Central memory CD4-positive, alpha-beta T cell (primary cell): ENCODE results near the gene PPARD.

ENCODE experiments used
- DNase-seq: peaks from one replicate; pipeline ENCODE4 v3.0.0; 2022

Gene PPARD

DNA sequence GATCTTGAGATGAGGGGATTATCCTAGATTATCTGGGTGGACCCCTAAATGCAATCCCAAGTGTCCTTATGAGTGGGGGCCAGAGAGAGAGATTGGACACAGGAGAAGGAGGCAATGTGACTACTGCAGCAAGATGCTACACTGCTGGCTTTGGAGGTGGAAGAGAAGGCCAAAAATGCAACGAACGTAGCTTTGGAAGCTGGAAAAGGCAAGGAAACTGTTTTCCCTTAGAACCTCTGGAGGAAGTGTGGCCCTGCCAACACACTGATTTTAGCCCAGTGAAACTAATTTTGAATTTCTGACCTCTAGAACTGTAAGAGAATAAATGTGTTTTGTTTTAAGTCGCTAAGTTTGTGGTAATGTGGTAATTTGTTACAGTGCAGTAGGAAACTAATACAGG lies 15.7 kb downstream of the PPARD start:
- DNase-seq, result no peak

- DNase-seq, result no peak
These were observed 17.0 kb downstream of the PPARD start for GRCh38 chr6:35359346-35359743.

- no peak for DNase-seq
These were observed 17.5 kb downstream of the PPARD start for GRCh38 chr6:35359744-35360348.

- DNase-seq, result no peak
These were observed 18.2 kb downstream of the PPARD start for GRCh38 chr6:35360349-35361138.

DNA sequence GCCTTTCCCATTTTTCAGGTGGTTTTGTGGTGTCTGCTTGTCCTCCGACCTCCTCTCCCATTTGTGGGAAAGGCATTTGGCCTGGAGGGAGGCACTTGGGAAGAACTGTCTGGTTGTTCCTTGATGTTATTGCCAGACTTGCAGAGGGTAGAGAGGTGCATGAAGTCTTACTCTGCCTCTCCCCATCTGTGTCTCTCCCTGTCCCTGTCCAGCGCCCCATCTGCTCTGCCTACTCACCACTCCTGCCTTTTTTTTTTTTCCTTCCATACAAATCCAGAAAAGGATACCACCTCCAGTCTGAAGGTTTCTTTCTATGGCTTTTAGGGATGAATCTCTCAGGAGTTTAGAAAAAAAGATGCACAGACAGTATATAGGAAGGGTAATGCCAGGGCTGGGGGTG lies 19.8 kb downstream of the PPARD start:
- no peak for DNase-seq

GRCh38 chr6:35363293-35363750 lies 21.0 kb downstream of the PPARD start:
- no peak for DNase-seq

GRCh38 chr6:35365594-35366203 lies 23.3 kb downstream of the PPARD start:
- no peak for DNase-seq

- DNase-seq, result no peak
These were observed 23.8 kb downstream of the PPARD start for GRCh38 chr6:35366204-35366596.

DNA sequence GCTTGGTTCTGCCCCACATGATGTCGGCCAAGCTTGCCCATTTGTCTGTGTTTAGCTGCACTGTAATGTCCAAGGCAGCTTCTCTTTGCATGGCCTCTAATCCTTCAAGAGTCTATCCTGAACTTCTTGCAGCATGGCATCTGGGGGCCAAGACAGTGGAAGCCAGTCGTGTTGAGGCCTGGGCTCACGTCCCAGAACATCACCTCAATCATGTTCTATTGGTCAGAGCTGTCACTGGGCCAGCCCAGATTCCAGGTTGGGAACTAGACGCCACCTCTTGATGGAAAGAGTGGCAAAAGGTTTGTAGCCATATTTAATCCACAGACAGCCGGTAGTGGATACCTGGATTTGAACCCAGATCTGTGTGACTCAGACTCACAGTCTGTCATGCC lies 25.3 kb downstream of the PPARD start:
- DNase-seq, result no peak

- no peak for DNase-seq
These were observed 25.9 kb downstream of the PPARD start for GRCh38 chr6:35368038-35368887.

DNA sequence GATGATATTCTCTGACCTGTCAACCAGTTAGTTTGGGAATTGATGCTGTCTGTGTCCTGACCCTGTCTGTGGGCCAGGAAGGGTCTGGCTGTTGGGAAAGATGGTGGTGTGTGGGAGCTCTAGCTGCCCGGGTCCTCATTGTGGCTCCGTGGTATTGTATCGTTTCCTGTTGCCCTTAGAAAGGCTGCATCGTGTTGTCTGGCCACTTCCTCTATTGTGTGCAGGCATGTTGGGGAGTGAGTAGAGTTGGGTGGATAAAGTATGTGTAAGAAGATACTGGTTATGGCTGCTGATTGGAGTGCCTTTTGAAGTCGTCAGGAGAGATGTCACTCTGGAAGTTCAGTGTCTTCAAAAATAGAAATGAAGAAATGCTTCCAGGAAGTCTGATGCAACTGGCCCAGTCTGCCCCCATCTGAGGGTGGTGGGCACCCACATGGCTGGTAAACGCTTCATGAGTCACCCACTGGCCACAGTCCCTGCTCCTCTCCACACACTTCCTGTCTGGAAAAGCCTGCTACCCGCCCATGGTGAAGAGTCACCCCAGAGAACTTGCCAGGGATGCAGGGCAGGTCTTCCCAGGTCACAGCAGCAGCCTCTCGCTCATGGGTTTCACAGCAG lies 27.9 kb downstream of the PPARD start:
- DNase-seq, result no peak

- no peak for DNase-seq
These were observed 28.6 kb downstream of the PPARD start for GRCh38 chr6:35370785-35371493.

DNA sequence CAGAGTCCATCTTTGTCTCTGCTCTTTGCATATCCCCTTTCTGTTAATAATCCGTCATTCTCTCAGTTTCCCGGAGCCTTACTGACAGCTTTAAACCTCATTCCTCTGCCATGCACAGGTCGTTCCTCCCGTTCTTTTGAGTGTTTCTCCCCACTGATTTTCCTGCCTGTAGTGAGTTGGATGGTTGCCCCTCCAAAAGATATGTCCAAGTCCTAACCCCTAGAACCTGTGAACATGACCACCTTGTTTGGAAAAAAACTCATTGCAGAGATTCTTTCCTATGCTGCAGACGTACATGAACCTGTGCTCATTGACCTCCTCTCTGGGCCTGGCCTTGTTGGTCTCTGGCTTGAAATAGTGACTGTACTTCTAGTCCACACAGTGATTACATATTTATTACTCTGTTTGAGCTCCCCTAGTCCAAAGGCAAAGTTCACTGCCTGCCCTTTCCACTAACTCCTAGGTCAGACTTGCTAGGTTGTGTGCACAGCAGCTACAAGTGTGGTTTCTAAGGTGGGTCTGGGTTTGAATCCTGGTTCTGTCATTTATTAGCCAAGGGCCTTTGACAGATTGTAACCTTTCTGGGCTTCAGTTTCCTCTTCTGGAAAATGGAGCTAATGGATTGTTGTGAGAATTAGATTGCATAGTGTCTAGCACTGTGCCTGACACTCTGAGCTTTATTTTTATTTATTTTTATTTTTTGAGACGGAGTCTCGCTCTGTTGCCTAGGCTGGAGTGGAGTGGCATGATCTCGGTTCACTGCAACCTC lies 29.3 kb downstream of the PPARD start:
- no peak for DNase-seq

DNA sequence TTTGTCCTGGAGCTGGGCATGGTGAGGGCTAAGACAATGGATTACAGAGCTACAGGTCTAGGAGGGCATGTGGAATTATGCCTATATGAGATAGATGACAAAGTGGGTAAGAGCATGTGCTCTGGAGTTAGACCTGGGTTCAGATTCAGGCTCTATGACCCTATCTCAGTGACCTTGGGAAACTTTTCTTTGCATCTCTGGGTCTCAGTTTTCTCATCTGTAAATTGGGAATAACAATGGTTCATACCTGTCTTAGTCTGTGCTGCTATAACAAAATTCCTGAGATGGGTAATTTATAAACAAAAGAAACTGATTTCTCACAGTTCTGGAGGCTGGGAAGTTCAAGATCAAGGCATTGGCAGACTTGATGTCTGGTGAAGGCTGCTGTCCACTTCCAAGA lies 30.3 kb downstream of the PPARD start:
- no peak for DNase-seq

DNA sequence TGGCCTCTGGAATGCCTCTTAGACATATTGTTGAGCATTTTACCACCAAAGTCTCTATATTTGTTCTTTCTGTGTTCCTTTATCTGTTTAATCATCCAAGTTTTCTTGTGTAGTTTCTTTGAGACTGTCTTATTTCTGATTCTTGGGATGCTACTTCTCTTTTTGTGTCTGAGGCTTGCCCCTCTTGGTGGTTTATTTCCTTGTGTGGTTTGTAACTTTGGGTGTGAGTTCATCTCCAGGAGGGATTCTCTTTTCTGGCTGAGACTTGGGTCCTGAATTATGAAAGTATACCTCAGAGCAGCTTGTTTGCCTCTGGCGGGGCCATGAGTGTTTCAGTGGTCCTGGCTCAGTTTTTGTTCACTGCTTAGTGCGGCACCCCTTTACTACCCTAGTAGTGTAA lies 33.9 kb downstream of the PPARD start:
- no peak for DNase-seq

DNA sequence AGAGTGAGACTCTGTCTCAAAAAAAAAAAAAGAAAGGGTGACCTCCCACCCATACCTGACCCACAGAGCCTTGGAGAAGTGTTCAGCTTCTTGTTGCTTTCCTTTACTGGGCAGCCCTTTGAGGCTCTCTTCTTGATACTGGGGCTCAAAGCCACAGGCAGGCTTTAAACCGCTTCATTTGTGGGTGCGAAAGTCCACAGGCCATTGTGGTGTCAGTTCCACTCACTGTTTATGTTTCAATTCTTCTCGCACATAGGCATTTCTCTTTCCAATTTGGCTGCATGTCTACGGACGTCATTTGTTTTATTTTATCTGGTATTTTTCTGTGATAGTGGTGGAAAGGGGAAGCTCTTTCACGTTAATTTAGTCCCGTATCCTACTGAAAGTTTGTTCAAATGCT lies 34.6 kb downstream of the PPARD start:
- DNase-seq, result no peak

GRCh38 chr6:35378261-35378660 lies 35.9 kb downstream of the PPARD start:
- no peak for DNase-seq

GRCh38 chr6:35381132-35381531 lies 38.8 kb downstream of the PPARD start:
- DNase-seq, result no peak

DNA sequence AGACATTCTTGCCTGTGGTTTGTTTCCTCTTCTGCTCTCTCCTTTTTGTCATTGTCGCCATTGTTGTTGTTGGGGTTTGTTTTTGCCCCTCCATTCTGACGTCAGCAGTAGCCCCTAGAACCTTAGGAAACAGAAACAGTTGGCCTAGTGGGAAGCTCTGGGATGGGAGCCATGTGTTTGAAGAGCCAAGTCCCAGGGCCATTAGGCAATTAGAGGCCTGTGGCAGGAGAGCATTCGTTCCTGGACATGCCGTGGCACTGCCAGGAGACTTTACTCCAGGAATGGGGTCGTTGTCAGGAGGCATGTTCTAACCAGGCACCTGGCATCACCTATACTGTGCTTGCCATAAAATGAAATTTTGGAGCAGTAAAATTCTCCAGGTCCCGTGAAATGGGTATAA lies 39.7 kb downstream of the PPARD start:
- no peak for DNase-seq

- DNase-seq, result no peak
These were observed 43.3 kb downstream of the PPARD start for GRCh38 chr6:35385457-35386202.

DNA sequence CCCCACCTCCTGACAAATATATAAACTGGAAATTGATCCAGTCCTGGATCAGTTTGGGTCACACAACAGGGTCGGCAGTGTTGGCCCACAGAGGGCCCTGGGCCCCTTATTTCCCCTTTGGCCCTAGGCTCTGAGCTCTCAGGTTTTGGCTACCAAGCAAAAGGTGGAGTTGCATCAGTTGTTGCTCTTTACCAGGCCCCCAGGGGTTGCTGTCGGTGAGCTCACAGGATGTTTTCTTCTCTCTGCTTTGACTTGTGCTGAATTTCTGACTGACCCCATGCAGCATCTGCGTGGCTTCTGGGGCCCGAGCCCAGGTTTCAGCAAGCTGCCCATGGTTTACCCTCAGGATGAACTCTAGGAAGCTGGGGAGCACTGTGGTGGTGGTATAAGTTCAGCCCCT lies 44.6 kb downstream of the PPARD start:
- no peak for DNase-seq
